GM04504 (cell line): ENCODE measurements around the gene PIN1.
"Not testable (repeated sequence)": the region's sequence is repeated elsewhere in the genome, so short reads cannot be mapped to it uniquely, and the experiment has no call there.

Source experiments
- DNase-seq: peaks from one replicate; pipeline ENCODE4 v3.0.0-alpha.2; 2012; ENCODE audit warnings: low read depth

Gene PIN1

GRCh38 chr19:9818734-9819595 is 16.2 kb upstream of the PIN1 start, which contains the start of gene FBXL12:
Gene FBXL12, minus strand, starts transcription at chr19:9819079. Its CDS starts 266 bp downstream, at chr19:9818813.
- peak; percentile 99 for DNase-seq

- no peak for DNase-seq
Observed at GRCh38 chr19:9819596-9819909, 15.6 kb upstream of the PIN1 start.

GRCh38 chr19:9820034-9820433 is 15.1 kb upstream of the PIN1 start:
- DNase-seq, result not testable (repeated sequence)

DNA sequence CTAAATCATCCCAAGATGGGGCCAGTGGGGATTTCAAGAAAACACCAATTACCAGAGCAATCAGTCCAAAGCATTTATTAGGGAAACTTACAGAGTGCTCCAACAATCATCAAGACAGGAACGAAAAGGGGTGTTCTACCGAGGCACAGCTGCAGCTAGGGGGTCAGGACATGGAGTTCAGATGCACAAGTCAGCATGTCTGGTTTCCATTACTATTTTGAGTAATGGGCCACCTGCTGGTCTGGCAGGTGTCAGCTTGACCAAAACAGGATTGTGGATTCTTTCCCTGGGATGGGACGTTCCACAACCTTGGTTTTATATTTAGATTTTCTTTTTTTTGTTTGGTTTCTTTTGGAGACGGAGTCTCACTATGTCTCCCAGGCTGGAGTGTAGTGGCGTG is 11.3 kb upstream of the PIN1 start:
- DNase-seq, result no peak

GRCh38 chr19:9827289-9828238 is 7.6 kb upstream of the PIN1 start, which contains the start of gene UBL5:
Gene UBL5, plus strand, starts transcription at chr19:9827918. Its CDS starts 420 bp downstream, at chr19:9828338.
- DNase-seq, result peak; percentile 60

GRCh38 chr19:9828551-9829063 is 6.5 kb upstream of the PIN1 start:
- no peak for DNase-seq

- DNase-seq, result no peak
Observed at GRCh38 chr19:9834307-9834725, 802 bp upstream of the PIN1 start.

GRCh38 chr19:9835507-9835949 is 410 bp downstream of the PIN1 start:
- DNase-seq, result no peak

DNA sequence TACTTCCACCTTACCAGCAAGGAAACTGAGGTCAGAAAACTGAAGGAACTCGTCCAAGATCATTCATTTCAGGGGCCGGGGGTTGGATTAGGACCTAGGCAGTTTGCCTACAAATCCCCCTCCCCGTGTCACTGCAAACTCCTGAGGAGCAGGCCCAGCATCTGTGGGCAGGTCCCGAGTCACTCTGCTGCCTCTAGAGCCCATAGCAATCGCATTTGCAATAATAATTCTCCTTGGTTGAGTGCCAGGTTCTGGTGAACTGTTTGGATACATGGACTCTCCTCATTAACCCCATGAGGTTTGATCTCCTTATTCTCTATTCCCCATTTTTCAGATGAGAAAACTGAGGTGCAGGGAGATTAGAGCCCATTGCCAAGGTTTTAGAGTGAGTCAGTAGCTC is 903 bp downstream of the PIN1 start:
- DNase-seq, result peak; percentile 23

DNA sequence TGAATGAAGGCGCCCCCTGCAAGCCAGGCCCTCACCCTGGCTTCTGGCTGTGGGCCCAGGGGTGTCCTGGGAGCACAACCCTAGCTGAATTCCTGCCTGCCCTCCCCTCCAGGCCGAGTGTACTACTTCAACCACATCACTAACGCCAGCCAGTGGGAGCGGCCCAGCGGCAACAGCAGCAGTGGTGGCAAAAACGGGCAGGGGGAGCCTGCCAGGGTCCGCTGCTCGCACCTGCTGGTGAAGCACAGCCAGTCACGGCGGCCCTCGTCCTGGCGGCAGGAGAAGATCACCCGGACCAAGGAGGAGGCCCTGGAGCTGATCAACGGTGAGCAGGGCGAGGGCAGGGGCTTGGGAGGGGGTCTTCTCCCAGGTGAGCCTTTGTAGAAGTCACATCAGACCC is 3.2 kb downstream of the PIN1 start:
- no peak for DNase-seq

- no peak for DNase-seq
Observed at GRCh38 chr19:9839415-9839814, 4.3 kb downstream of the PIN1 start.

GRCh38 chr19:9842834-9843625 is 7.9 kb downstream of the PIN1 start:
- no peak for DNase-seq

- DNase-seq, result not testable (repeated sequence)
Observed at GRCh38 chr19:9843626-9844273, 8.6 kb downstream of the PIN1 start.

DNA sequence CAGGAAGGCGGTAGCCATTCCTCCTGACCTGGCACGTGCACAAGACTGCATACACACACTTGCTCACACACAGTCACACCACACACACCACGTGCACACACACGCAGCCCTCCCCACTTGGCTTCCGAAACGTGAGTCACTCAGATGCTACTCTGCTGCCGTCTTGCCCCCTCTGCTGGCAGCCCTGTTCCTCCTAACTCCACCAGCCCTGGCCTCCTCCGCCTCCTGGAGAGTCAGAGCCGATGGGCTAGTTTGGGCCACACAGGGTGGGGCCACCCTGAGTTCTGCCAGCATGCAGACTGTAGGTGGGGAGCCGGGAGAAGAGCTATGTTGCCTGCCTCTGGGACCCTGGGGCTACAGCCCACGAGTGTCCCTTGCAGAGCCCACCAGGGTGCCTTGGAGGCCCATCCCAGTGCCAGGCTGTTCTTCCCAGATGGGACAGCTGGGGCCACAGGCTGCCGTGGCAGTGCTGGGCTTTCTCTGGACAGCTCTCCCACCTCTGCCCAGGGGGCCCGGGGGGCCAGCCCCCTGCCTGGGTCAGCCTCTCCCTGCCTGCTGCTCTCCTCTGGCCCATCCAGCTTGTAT is 12.1 kb downstream of the PIN1 start:
- peak; percentile 88 for DNase-seq

- DNase-seq, result no peak
Observed at GRCh38 chr19:9848060-9848459, 12.9 kb downstream of the PIN1 start.

DNA sequence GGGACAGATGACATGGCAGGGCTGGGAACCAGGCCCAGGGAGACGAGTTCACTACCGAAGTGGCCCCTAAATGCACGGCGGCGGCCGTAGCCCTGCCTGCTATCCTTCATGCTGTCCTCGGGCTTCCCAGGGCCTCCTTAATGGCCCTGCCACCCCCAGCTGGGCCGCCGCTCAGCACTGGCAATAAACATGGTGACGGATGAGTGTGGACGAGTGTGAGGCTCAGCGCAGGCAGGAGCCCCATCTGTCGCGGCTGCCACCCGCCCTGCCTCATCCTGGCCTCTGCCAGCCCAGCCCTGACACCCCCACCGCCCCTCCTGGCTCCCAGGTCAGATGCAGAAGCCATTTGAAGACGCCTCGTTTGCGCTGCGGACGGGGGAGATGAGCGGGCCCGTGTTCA is 13.6 kb downstream of the PIN1 start:
- no peak for DNase-seq

GRCh38 chr19:9849791-9850190 is 14.7 kb downstream of the PIN1 start:
- DNase-seq, result no peak

GRCh38 chr19:9850235-9850959 is 15.3 kb downstream of the PIN1 start:
- DNase-seq, result no peak

- no peak for DNase-seq
Observed at GRCh38 chr19:9854282-9854846, 19.2 kb downstream of the PIN1 start.

DNA sequence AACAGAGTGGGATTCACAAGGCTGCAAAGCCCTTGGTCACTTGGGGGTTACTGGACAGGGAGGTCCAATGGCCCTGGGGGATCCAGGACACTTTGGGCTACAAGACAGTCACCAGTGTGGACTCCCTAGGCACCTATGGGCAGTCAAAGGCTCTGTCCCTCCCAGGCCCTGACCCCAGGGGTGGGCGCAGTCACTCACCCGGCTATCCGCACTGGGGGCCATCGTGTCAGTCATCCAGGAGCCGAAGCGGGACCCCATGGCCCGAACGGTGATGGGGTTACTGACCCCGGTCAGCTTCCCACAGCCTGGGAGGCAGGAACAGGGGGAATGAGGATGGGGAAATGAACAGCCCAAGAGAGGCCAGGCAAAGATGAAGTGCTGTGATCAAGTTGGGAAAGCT is 21.5 kb downstream of the PIN1 start:
- no peak for DNase-seq
